H1 (cell line): ENCODE measurements around the gene CDK16. TPM values are rescaled to one million over a fixed set of nuclear protein-coding genes. Genes with fewer than 3 reads are reported as not detected.

Source experiments
- CTCF ChIA-PET: fragments of 300-600 bp; sonication (Branson Sonifier 250); formaldehyde crosslinking; loops from one replicate; lab custom pipeline; 2021; ENCODE audit not compliant: partially characterized antibody; lab: Charles Lee
- POLR2A ChIA-PET: fragments of 300-600 bp; sonication (Branson Sonifier 250); formaldehyde crosslinking; loops from one replicate; lab custom pipeline; 2021; ENCODE audit warnings: inconsistent platforms; ENCODE audit not compliant: partially characterized antibody; lab: Charles Lee
- DNase-seq, 2 experiments: peaks; one replicate each; pipeline versions ENCODE4 v3.0.0 to v3.0.0-alpha.2; 2010 to 2022; ENCODE audit warnings: low spot score in 2 of 2, low read depth in 1 of 2, mixed read lengths in 1 of 2
- FAIRE-seq: peaks from 2 replicates; lab custom pipeline; 2011; peaks lifted over from hg19 to GRCh38; lab: Jason Lieb, UNC
- H2AFZ ChIP-seq: 2 replicates; pipeline ENCODE4 v1.8.1; 2012; ENCODE audit warnings: low read length, inconsistent platforms
- H2AK5ac ChIP-seq: 2 replicates; pipeline ENCODE4 v1.6.1; 2013; ENCODE audit warnings: low read depth, low read length
- H2BK120ac ChIP-seq: replicated peaks from 2 replicates; pipeline ENCODE3; 2013; ENCODE audit warnings: low read depth, low read length, inconsistent platforms
- H2BK12ac ChIP-seq: 2 replicates; pipeline ENCODE4 v1.6.1; 2013; ENCODE audit warnings: low read depth, low read length
- H2BK15ac ChIP-seq: 2 replicates; pipeline ENCODE4 v1.6.1; 2013; ENCODE audit warnings: low read length
- H2BK20ac ChIP-seq: 2 replicates; pipeline ENCODE4 v1.6.1; 2013; ENCODE audit warnings: low read length
- H2BK5ac ChIP-seq: 2 replicates; pipeline ENCODE4 v1.6.1; 2013; ENCODE audit warnings: low read depth, low read length
- H3K14ac ChIP-seq: 2 replicates; pipeline ENCODE4 v1.6.1; 2013; ENCODE audit warnings: inconsistent platforms; ENCODE audit not compliant: insufficient read length
- H3K18ac ChIP-seq: 2 replicates; pipeline ENCODE4 v1.6.1; 2013; ENCODE audit warnings: low read length; ENCODE audit errors: extremely low read depth
- H3K23ac ChIP-seq: 2 replicates; pipeline ENCODE4 v1.6.1; 2013; ENCODE audit warnings: inconsistent platforms; ENCODE audit not compliant: insufficient read length
- H3K23me2 ChIP-seq: 2 replicates; pipeline ENCODE4 v1.6.1; 2013; ENCODE audit warnings: low read depth, low read length
- H3K27ac ChIP-seq: 2 replicates; pipeline ENCODE4 v1.6.1; 2011; ENCODE audit warnings: low read depth, low read length, inconsistent platforms
- H3K27me3 ChIP-seq, 4 experiments: replicated peaks in 1 of 4; 1 replicate in 1 of 4; 2 replicates in 3 of 4; pipeline versions ENCODE4 v1.6.1 to v1.8.1; 2011 to 2013; ENCODE audit warnings: low read length in 3 of 4, mild to moderate bottlenecking in 3 of 4, inconsistent platforms in 2 of 4, mixed read lengths in 2 of 4, moderate library complexity in 1 of 4; ENCODE audit not compliant: control insufficient read depth in 3 of 4, insufficient read depth in 3 of 4; ENCODE audit errors: extremely low read depth in 1 of 4
- H3K36me3 ChIP-seq, 4 experiments: 2 replicates each; pipeline versions ENCODE4 v1.6.1 to v1.8.1; 2011 to 2013; ENCODE audit warnings: mild to moderate bottlenecking in 4 of 4, low read length in 3 of 4, moderate library complexity in 2 of 4, control low read depth in 1 of 4, inconsistent platforms in 1 of 4; ENCODE audit not compliant: insufficient read depth in 4 of 4, control insufficient read depth in 2 of 4
- H3K4ac ChIP-seq: replicated peaks from 2 replicates; pipeline ENCODE3; 2013; ENCODE audit warnings: low read length, low read depth, mixed read lengths, inconsistent platforms; ENCODE audit not compliant: insufficient read length
- H3K4me1 ChIP-seq, 4 experiments: replicated peaks in 1 of 4; 1 replicate in 1 of 4; 2 replicates in 3 of 4; pipeline versions ENCODE4 v1.6.1 to v1.8.1; 2011 to 2013; ENCODE audit warnings: low read length in 3 of 4, inconsistent platforms in 2 of 4, mixed read lengths in 1 of 4; ENCODE audit not compliant: insufficient read depth in 4 of 4, control insufficient read depth in 3 of 4
- H3K4me2 ChIP-seq, 2 experiments: 2 replicates each; pipeline versions ENCODE4 v1.6.1 to v1.8.1; 2011 to 2013; ENCODE audit warnings: low read depth in 2 of 2, low read length in 2 of 2, control low read depth in 1 of 2, inconsistent platforms in 1 of 2, mild to moderate bottlenecking in 1 of 2; ENCODE audit not compliant: insufficient read depth in 1 of 2
- H3K4me3 ChIP-seq, 4 experiments: fragments of 200-600, 300-600 bp in 1 of 4; sonication (generic), shearing (Covaris generic), sonication (Bioruptor Twin) in 1 of 4; 2 replicates each; pipeline versions ENCODE4 v1.5.1 to v1.8.1; 2011 to 2016; ENCODE audit warnings: low read length in 4 of 4, low read depth in 3 of 4, control low read depth in 2 of 4, inconsistent platforms in 2 of 4, mild to moderate bottlenecking in 2 of 4, mixed read lengths in 1 of 4, moderate library complexity in 1 of 4; ENCODE audit not compliant: insufficient read depth in 2 of 4; ENCODE audit errors: extremely low read depth in 1 of 4
- H3K56ac ChIP-seq: replicated peaks from 2 replicates; pipeline ENCODE3; 2013; ENCODE audit warnings: low read depth, mild to moderate bottlenecking, mixed read lengths, low read length, inconsistent platforms; ENCODE audit not compliant: insufficient read length
- H3K79me1 ChIP-seq: 2 replicates; pipeline ENCODE4 v1.6.1; 2013; ENCODE audit warnings: low read depth, low read length, control low read depth
- H3K79me2 ChIP-seq, 2 experiments: 2 replicates each; pipeline versions ENCODE4 v1.6.1 to v1.8.1; 2012 to 2013; ENCODE audit warnings: low read length in 2 of 2, mild to moderate bottlenecking in 2 of 2, inconsistent platforms in 1 of 2; ENCODE audit not compliant: insufficient read depth in 2 of 2, control insufficient read depth in 1 of 2
- H3K9ac ChIP-seq, 4 experiments: replicated peaks in 1 of 4; 1 replicate in 1 of 4; 2 replicates in 3 of 4; pipeline versions ENCODE4 v1.6.1 to v1.8.1; 2011 to 2013; ENCODE audit warnings: low read depth in 3 of 4, low read length in 3 of 4, control low read depth in 2 of 4, mild to moderate bottlenecking in 2 of 4, moderate library complexity in 2 of 4, inconsistent platforms in 1 of 4; ENCODE audit errors: extremely low read depth in 1 of 4
- H3K9me3 ChIP-seq, 2 experiments: 2 replicates each; pipeline versions ENCODE4 v1.6.1 to v1.8.1; 2012 to 2013; ENCODE audit warnings: mild to moderate bottlenecking in 2 of 2, moderate library complexity in 2 of 2, control low read depth in 1 of 2, inconsistent platforms in 1 of 2, low read depth in 1 of 2, low read length in 1 of 2, mixed read lengths in 1 of 2; ENCODE audit not compliant: insufficient read depth in 2 of 2
- H4K20me1 ChIP-seq, 2 experiments: replicated peaks in 1 of 2; 2 replicates each; pipeline versions ENCODE3 to v1.8.1; 2011 to 2013; ENCODE audit warnings: inconsistent platforms in 2 of 2, low read length in 2 of 2, mild to moderate bottlenecking in 1 of 2; ENCODE audit not compliant: insufficient read depth in 2 of 2, control insufficient read depth in 1 of 2
- H4K5ac ChIP-seq: 2 replicates; pipeline ENCODE4 v1.6.1; 2013; ENCODE audit warnings: low read length, low read depth, mixed read lengths, inconsistent platforms; ENCODE audit not compliant: insufficient read length
- H4K8ac ChIP-seq: 2 replicates; pipeline ENCODE4 v1.8.0; 2013; ENCODE audit warnings: mild to moderate bottlenecking, moderate library complexity, low read length, inconsistent platforms; ENCODE audit not compliant: insufficient read depth; ENCODE audit errors: extremely low read depth
- H4K91ac ChIP-seq: replicated peaks from 2 replicates; pipeline ENCODE3; 2013; ENCODE audit warnings: low read length, mixed read lengths, inconsistent platforms; ENCODE audit not compliant: insufficient read length
- ZNF274 ChIP-seq: IDR thresholded peaks from 2 replicates; pipeline ENCODE4 v1.7.0; 2012; ENCODE audit warnings: low read length, borderline replicate concordance; ENCODE audit errors: extremely low read depth
- WGBS, 2 experiments: shearing (Covaris generic) in 1 of 2; methylation state at CpG; one replicate each; pipeline versions ENCODE4 v1.1.6 to v1.1.7; 2013 to 2015; ENCODE audit warnings: low lambda C conversion rate in 2 of 2, mixed read lengths in 2 of 2, inconsistent platforms in 1 of 2, low coverage in 1 of 2, missing lambda C conversion rate in 1 of 2; ENCODE audit not compliant: insufficient replicate concordance in 2 of 2, insufficient coverage in 1 of 2, insufficient read length in 1 of 2; ENCODE audit errors: extremely low coverage in 1 of 2, missing lambda C conversion rate in 1 of 2; 5-methylcytosine and 5-hydroxymethylcytosine counted together
- polyA plus RNA-seq, 7 experiments: library from polyadenylated mRNA; depleted of rRNA in 3 of 7; stranded (reverse) in 5 of 7; unstranded in 2 of 7; fragments of >200 nt in 5 of 7; fragments of 200-250 nt in 2 of 7; gene quantifications; 1 replicate in 5 of 7; 2 replicates in 1 of 7; 4 replicates in 1 of 7; pipeline versions ENCODE4 v1.2.1 to v1.2.3, GENCODE V29; 2011 to 2013; ENCODE audit warnings: missing spikeins in 2 of 7, mixed read lengths in 2 of 7
- total RNA-seq: library from RNA; stranded (reverse); fragmentation: NEBNext Ultra II Directional; extraction: Animal tissue kit (Norgen Biotek cat#: 25700); gene quantifications from 2 replicates; pipeline ENCODE4 v1.2.1, GENCODE V29; 2021

CDK16 gene
- total and polyA plus RNA-seq, 2 of the 8 experiments (the other 6 are each of a cell fraction or from before 2014, with no cell fraction given), result 124 to 204 TPM

DNA sequence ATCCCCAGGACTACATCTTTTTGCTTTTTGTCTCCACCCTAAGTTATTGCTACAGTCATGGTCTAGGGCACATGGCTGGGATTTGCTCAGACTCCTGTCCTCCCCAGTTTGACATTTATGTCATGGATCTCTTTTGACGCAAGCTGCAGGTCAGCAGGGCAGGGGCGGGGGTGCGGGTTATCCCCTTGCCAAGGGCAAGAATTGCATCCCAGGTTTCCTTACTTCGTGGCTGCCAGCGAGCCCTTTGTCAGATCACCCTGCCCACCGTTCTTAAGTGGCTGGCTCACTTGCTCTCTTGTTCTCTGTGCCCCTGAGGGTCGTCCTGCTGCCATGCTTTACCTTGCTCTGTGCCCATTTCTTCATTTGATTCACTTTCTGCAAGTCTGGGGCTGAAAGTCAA lies 45.9 kb upstream of the CDK16 start:
- Histone ChIP-seq H3K9ac (no peak overlapping the region), H3K79me2 (no peaks in the 10 kb centered on the region), H2BK5ac (no peak overlapping the region), H3K18ac (no peak overlapping the region), H3K4ac (no peak overlapping the region), H3K4me1 (no peaks in the 10 kb centered on the region), H2AFZ (no peak overlapping the region), H4K5ac (no peak overlapping the region), H3K36me3 (peaks cover 2 to 36% (median 21%) of the 10 kb centered on the region in 4 experiments; a peak in 7 of 8 replicates), H4K20me1 (peaks cover 0 to 4% of the 10 kb centered on the region in 2 experiments), H2BK15ac (no peak overlapping the region), H3K14ac (no peak overlapping the region), H3K27ac (no peak overlapping the region), H2BK120ac (no peak overlapping the region), H3K9me3 (no peaks in the 10 kb centered on the region), H3K23me2 (no peaks in the 10 kb centered on the region), H3K4me3 (no peak overlapping the region), H2BK20ac (no peak overlapping the region), H3K23ac (no peak overlapping the region), H3K27me3 (no peaks in the 10 kb centered on the region), H4K8ac (no peak overlapping the region), H3K4me2 (no peak overlapping the region), H3K79me1 (no peaks in the 10 kb centered on the region; the same call in 1 of the 2 replicates), H2BK12ac (no peak overlapping the region), H2AK5ac (no peak overlapping the region), H4K91ac (no peak overlapping the region), H3K56ac (no peak overlapping the region)
- POLR2A ChIA-PET, result interaction anchor here (0.9 kb wide), 1 partner anchor 16 kb away, joined by 3 read pairs; no protein-coding TSS in a partner anchor
- DNase-seq (no peak), FAIRE-seq (no peak)
- CTCF ChIA-PET, result no interaction called here
- WGBS, 2 experiments, result 91% methylated on average over 7 of the region's 7 CpGs; no CpG with 5 or more reads in 1 of the 2 experiments
- no peak for TF ChIP-seq ZNF274
